MCF 10A (cell line): ENCODE data around the gene MED26. TPM values are rescaled to one million over a fixed set of nuclear protein-coding genes. Genes with fewer than 3 reads are reported as not detected.
A peak's percentile ranks its signal among the peaks of the same experiment; 100 is the strongest.

Experiments used
- BruUV-seq: library from RNA; stranded (reverse); fragments of 400-500 nt; replicated peaks from 2 replicates; lab custom pipeline; 2021; lab: Mats Ljungman, UMichigan
- CTCF ChIA-PET: fragments of 300-600 bp; sonication (Branson Sonifier 250); formaldehyde crosslinking; extraction: SDS; loops from one replicate; lab custom pipeline; 2021; ENCODE audit warnings: antibody characterized with exemption, inconsistent platforms; lab: Yijun Ruan, JAX
- POLR2A ChIA-PET: fragments of 300-600, 350-650 bp; sonication (Branson Sonifier 250); formaldehyde crosslinking; extraction: SDS; loops from one replicate; lab custom pipeline; 2020; ENCODE audit warnings: antibody characterized with exemption, inconsistent platforms; lab: Yijun Ruan, JAX
- DNase-seq: peaks from one replicate; pipeline ENCODE4 v3.0.0-alpha.2; 2018; ENCODE audit not compliant: unreplicated experiment
- H3K27ac Mint-ChIP-seq: one replicate; pipeline ENCODE4 v1.8.0; 2022; ENCODE audit warnings: mild to moderate bottlenecking, low read depth, mixed read lengths; ENCODE audit not compliant: unreplicated experiment
- H3K27me3 Mint-ChIP-seq: one replicate; pipeline ENCODE4 v1.8.0; 2022; ENCODE audit warnings: mixed read lengths; ENCODE audit not compliant: insufficient read depth, unreplicated experiment
- H3K36me3 Mint-ChIP-seq: one replicate; pipeline ENCODE4 v1.8.0; 2022; ENCODE audit warnings: mild to moderate bottlenecking, moderate library complexity, mixed read lengths; ENCODE audit not compliant: insufficient read depth, unreplicated experiment
- H3K4me1 Mint-ChIP-seq: one replicate; pipeline ENCODE4 v1.8.0; 2022; ENCODE audit warnings: mixed read lengths; ENCODE audit not compliant: insufficient read depth, unreplicated experiment
- H3K4me3 Mint-ChIP-seq: one replicate; pipeline ENCODE4 v1.8.0; 2022; ENCODE audit warnings: mild to moderate bottlenecking, moderate library complexity, mixed read lengths; ENCODE audit not compliant: unreplicated experiment
- H3K9me3 Mint-ChIP-seq: one replicate; pipeline ENCODE4 v1.8.0; 2022; ENCODE audit warnings: mixed read lengths; ENCODE audit not compliant: unreplicated experiment
- CTCF ChIP-seq: fragments of 200-600 bp; IDR thresholded peaks from one replicate; pipeline ENCODE4 v1.8.0; 2022; ENCODE audit warnings: antibody characterized with exemption, mild to moderate bottlenecking; ENCODE audit not compliant: unreplicated experiment
- intact Hi-C: fragments of 100-400 bp; cut with micrococcal nuclease; formaldehyde crosslinking; loops from 2 replicates; pipeline ENCODE4 v1.14.1; 2022
- total RNA-seq: library from RNA; stranded (reverse); gene quantifications from 2 replicates; pipeline ENCODE4 v1.2.3, GENCODE V29; 2022

The MED26 gene
- total RNA-seq, 1 experiment from 2014 or later, result 12.9 TPM

- no peaks in the 10 kb centered on the region for H3K9me3 Mint-ChIP-seq
- TF ChIP-seq CTCF, result no peak
- no peak for DNase-seq
- H3K4me1 Mint-ChIP-seq, result peaks cover 42% of the 10 kb centered on the region
- H3K27ac Mint-ChIP-seq, result peak overlapping the region; percentile 73
- no peak overlapping the region for H3K4me3 Mint-ChIP-seq
- intact Hi-C loops, result no loop called here
- peaks cover 27% of the 10 kb centered on the region for H3K36me3 Mint-ChIP-seq
- no TSS peak for BruUV-seq
- no peaks in the 10 kb centered on the region for H3K27me3 Mint-ChIP-seq
- CTCF ChIA-PET, result interaction anchor here (0.6 to 1.3 kb wide), 4 partner anchors 10 to 89 kb away, joined by 3 to 6 read pairs (median 4); partner anchors contain the start of gene MED26
- POLR2A ChIA-PET, result interaction anchor here (0.9 to 4.0 kb wide), 9 partner anchors 9 to 120 kb away, joined by 3 to 51 read pairs (median 3); partner anchors contain the start of genes MED26, SLC35E1 and SMIM7
Measured at GRCh38 chr19:16582486-16583261, 45.3 kb downstream of the MED26 start.

- H3K27me3 Mint-ChIP-seq, result no peaks in the 10 kb centered on the region
- intact Hi-C loops, result no loop called here
- ChIA-PET CTCF (interaction anchor here (0.8 to 1.3 kb wide), 4 partner anchors 9 to 88 kb away, joined by 3 to 6 read pairs (median 4); partner anchors contain the start of genes MED26 and SLC35E1), POLR2A (interaction anchor here (0.9 to 4.0 kb wide), 9 partner anchors 10 to 120 kb away, joined by 3 to 51 read pairs (median 3); partner anchors contain the start of genes MED26, SLC35E1 and SMIM7)
- peak overlapping the region; percentile 73 for H3K27ac Mint-ChIP-seq
- no peak for TF ChIP-seq CTCF
- H3K36me3 Mint-ChIP-seq, result peaks cover 29% of the 10 kb centered on the region
- no peaks in the 10 kb centered on the region for H3K9me3 Mint-ChIP-seq
- peak; percentile 78 for DNase-seq
- BruUV-seq, result no TSS peak
- peaks cover 42% of the 10 kb centered on the region for H3K4me1 Mint-ChIP-seq
- H3K4me3 Mint-ChIP-seq, result peak overlapping the region; percentile 38
Measured at GRCh38 chr19:16581971-16582343, 46.0 kb downstream of the MED26 start.

GRCh38 chr19:16581145-16581970 is 46.6 kb downstream of the MED26 start:
- no TSS peak for BruUV-seq
- Mint-ChIP-seq H3K4me1 (peaks cover 42% of the 10 kb centered on the region), H3K27me3 (no peaks in the 10 kb centered on the region), H3K4me3 (peak overlapping the region; percentile 38), H3K36me3 (peaks cover 33% of the 10 kb centered on the region), H3K27ac (peak overlapping the region; percentile 73), H3K9me3 (no peaks in the 10 kb centered on the region)
- no peak for DNase-seq
- TF ChIP-seq CTCF, result no peak
- CTCF ChIA-PET, result interaction anchor here (0.8 to 1.1 kb wide), 3 partner anchors 9 to 87 kb away, joined by 3 to 5 read pairs (median 4); partner anchors contain the start of gene SLC35E1
- POLR2A ChIA-PET, result interaction anchor here (0.6 to 4.0 kb wide), 10 partner anchors 10 to 121 kb away, joined by 3 to 51 read pairs (median 3); partner anchors contain the start of genes MED26, SLC35E1 and SMIM7
- intact Hi-C loops, result no loop called here
